Esophagus muscularis mucosa (tissue), 4 donors: ENCODE data around the gene SCAMP3.

Experiments used
- CTCF ChIP-seq, 3 experiments: fragments of 200-600 bp in 2 of 3; fragments of 450-650 bp in 1 of 3; sonication (generic) in 2 of 3; IDR thresholded peaks; one replicate each; pipeline ENCODE4 v1.5.1; 2017 to 2019; ENCODE audit warnings: antibody characterized with exemption in 3 of 3, mild to moderate bottlenecking in 2 of 3, moderate library complexity in 1 of 3
- EP300 ChIP-seq: sonication (generic); formaldehyde crosslinking; IDR thresholded peaks from one replicate; pipeline ENCODE4 v1.6.1; 2017; ENCODE audit warnings: antibody characterized with exemption
- POLR2A ChIP-seq: fragments of 450-650 bp; IDR thresholded peaks from one replicate; pipeline ENCODE4 v1.6.1; 2017; ENCODE audit warnings: antibody characterized with exemption, moderate library complexity, mild to moderate bottlenecking, low read depth
- POLR2AphosphoS5 ChIP-seq, 2 donors: sonication (generic); formaldehyde crosslinking; IDR thresholded peaks; one replicate each; pipeline ENCODE4 v1.6.1; 2017; ENCODE audit warnings: antibody characterized with exemption in 2 of 2

- no peak for TF ChIP-seq POLR2A
- no peak for TF ChIP-seq CTCF (IDR thresholded peaks at IDR 0.05)
- TF ChIP-seq POLR2AphosphoS5 (IDR thresholded peaks at IDR 0.05): no peak
- TF ChIP-seq EP300: no peak
Observed at GRCh38 chr1:155209312-155209721, 52.8 kb downstream of the SCAMP3 start.
